Transverse colon (tissue), 3 donors: ENCODE data around the gene C10orf95.

Source experiments
- POLR2A ChIP-seq: fragments of 450-650 bp; IDR thresholded peaks from one replicate; pipeline ENCODE4 v1.6.1; 2016; ENCODE audit warnings: antibody characterized with exemption, mild to moderate bottlenecking, moderate library complexity
- TF ChIP-seq, protein P1 (sequence below), 5 experiments: fragments of 200-600 bp in 3 of 5; fragments of 450-650 bp in 2 of 5; sonication (generic) in 3 of 5; IDR thresholded peaks; 1 replicate in 2 of 5; 2 replicates in 3 of 5; pipeline ENCODE4 v1.5.1; 2016 to 2017; ENCODE audit warnings: antibody characterized with exemption in 5 of 5, inconsistent platforms in 3 of 5, mild to moderate bottlenecking in 2 of 5, moderate library complexity in 1 of 5

DNA sequence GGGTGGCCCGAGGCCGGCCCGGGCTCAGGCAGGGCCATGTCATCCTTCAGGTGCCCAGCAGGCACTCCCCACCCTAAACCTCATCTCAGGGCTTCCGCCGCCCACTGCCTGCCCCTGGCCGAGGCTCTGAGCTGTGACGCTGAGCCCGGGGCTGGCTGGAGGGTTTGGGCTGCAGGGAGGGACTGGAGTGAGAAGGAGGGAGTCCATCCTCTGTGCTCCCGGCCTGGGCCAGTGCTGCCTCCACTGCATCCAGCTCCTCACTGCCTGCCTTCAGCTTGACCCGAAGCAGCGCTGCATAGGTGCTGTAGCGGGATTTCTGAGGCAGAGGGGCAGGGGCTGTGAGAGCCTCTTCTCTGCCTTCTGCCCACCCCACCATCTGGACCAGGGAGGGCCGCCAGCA lies 48.2 kb downstream of the C10orf95 start:
- TF ChIP-seq, protein P1, sequence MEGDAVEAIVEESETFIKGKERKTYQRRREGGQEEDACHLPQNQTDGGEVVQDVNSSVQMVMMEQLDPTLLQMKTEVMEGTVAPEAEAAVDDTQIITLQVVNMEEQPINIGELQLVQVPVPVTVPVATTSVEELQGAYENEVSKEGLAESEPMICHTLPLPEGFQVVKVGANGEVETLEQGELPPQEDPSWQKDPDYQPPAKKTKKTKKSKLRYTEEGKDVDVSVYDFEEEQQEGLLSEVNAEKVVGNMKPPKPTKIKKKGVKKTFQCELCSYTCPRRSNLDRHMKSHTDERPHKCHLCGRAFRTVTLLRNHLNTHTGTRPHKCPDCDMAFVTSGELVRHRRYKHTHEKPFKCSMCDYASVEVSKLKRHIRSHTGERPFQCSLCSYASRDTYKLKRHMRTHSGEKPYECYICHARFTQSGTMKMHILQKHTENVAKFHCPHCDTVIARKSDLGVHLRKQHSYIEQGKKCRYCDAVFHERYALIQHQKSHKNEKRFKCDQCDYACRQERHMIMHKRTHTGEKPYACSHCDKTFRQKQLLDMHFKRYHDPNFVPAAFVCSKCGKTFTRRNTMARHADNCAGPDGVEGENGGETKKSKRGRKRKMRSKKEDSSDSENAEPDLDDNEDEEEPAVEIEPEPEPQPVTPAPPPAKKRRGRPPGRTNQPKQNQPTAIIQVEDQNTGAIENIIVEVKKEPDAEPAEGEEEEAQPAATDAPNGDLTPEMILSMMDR (IDR thresholded peaks at IDR 0.05) = no peak
- no peak for TF ChIP-seq POLR2A
